Activated naive CD8-positive, alpha-beta T cell treated with anti-CD3 and anti-CD28 coated beads, Interleukin-2, amount 50 U/mL, for 24 hours (primary cell): Measurements from ENCODE around the gene DHRS2.
"Not testable (repeated sequence)": the region's sequence is repeated elsewhere in the genome, so short reads cannot be mapped to it uniquely, and the experiment has no call there.

Experiments used
- ATAC-seq: fragments of 150-1000 bp; cut with Tn5 transposase; one replicate; pipeline ENCODE4 v1.10.0; 2021
- DNase-seq: peaks from one replicate; pipeline ENCODE4 v3.0.0; 2021
- H3K27ac Mint-ChIP-seq: one replicate; pipeline ENCODE4 v1.8.0; 2021; ENCODE audit warnings: mild to moderate bottlenecking, mixed read lengths
- H3K27me3 Mint-ChIP-seq: one replicate; pipeline ENCODE4 v1.8.0; 2021; ENCODE audit warnings: mixed read lengths
- H3K36me3 Mint-ChIP-seq: one replicate; pipeline ENCODE4 v1.8.0; 2021; ENCODE audit warnings: low read depth, mixed read lengths
- H3K4me1 Mint-ChIP-seq: one replicate; pipeline ENCODE4 v1.8.0; 2021; ENCODE audit warnings: mixed read lengths
- H3K4me3 Mint-ChIP-seq: one replicate; pipeline ENCODE4 v1.8.0; 2021; ENCODE audit warnings: mild to moderate bottlenecking, moderate library complexity, mixed read lengths
- H3K9me3 Mint-ChIP-seq: one replicate; pipeline ENCODE4 v1.8.0; 2021; ENCODE audit warnings: mixed read lengths

The DHRS2 gene

GRCh38 chr14:23608454-23608853, 27.7 kb upstream of the DHRS2 start:
- DNase-seq (no peak), ATAC-seq (no peak)
- Mint-ChIP-seq H3K36me3 (peaks cover 9% of the 10 kb centered on the region), H3K4me1 (peaks cover 49% of the 10 kb centered on the region), H3K4me3 (no peak overlapping the region), H3K27me3 (no peaks in the 10 kb centered on the region), H3K9me3 (peaks cover 6% of the 10 kb centered on the region), H3K27ac (no peak overlapping the region)

- no peak overlapping the region for H3K27ac Mint-ChIP-seq
- DNase-seq (no peak), ATAC-seq (no peak)
- H3K27me3 Mint-ChIP-seq = no peaks in the 10 kb centered on the region
- H3K4me1 Mint-ChIP-seq = peaks cover 49% of the 10 kb centered on the region
- H3K4me3 Mint-ChIP-seq = no peak overlapping the region
- peaks cover 6% of the 10 kb centered on the region for H3K9me3 Mint-ChIP-seq
- H3K36me3 Mint-ChIP-seq = peaks cover 9% of the 10 kb centered on the region
Observed at GRCh38 chr14:23609001-23609400, 27.2 kb upstream of the DHRS2 start.

- not testable (repeated sequence) for ATAC-seq, DNase-seq, H3K36me3 Mint-ChIP-seq, H3K9me3 Mint-ChIP-seq, H3K27me3 Mint-ChIP-seq, H3K4me3 Mint-ChIP-seq
- H3K27ac Mint-ChIP-seq = peak overlapping the region; percentile 84
- H3K4me1 Mint-ChIP-seq = peaks cover 49% of the 10 kb centered on the region
Observed at GRCh38 chr14:23609411-23610089, 26.6 kb upstream of the DHRS2 start.

GRCh38 chr14:23610090-23610814, 25.9 kb upstream of the DHRS2 start:
- Mint-ChIP-seq H3K4me3 (no peak overlapping the region), H3K27ac (peak overlapping the region; percentile 84), H3K4me1 (peaks cover 49% of the 10 kb centered on the region), H3K27me3 (no peaks in the 10 kb centered on the region), H3K36me3 (peaks cover 9% of the 10 kb centered on the region), H3K9me3 (peaks cover 6% of the 10 kb centered on the region)
- no peak for DNase-seq
- no peak for ATAC-seq

DNA sequence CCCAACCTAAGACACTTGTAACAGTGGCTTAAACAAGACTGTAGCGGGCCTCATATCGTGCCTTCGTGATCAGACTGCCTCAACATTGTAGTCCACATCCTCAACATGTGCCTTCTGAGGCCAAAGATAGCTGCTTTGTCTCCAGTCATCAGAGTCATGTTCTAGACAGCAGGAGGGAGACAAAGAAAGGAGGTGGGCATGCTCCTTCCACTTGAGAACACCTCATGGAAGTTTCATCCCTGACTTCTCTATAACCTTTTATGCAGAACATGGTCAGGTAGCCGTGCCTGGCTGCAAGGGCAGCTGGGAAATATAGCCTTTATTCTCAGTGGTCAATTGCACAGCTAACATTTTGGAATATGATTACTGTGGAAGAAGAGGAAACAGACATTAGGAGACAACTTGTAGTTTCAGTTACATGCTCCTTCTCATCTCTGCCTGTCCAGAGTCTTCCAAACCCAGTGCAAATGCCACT, 25.3 kb upstream of the DHRS2 start:
- Mint-ChIP-seq H3K9me3 (peaks cover 6% of the 10 kb centered on the region), H3K27ac (peak overlapping the region; percentile 84), H3K4me3 (no peak overlapping the region), H3K36me3 (peaks cover 9% of the 10 kb centered on the region), H3K27me3 (no peaks in the 10 kb centered on the region), H3K4me1 (peaks cover 43% of the 10 kb centered on the region)
- DNase-seq = no peak
- no peak for ATAC-seq

GRCh38 chr14:23612354-23612732, 23.8 kb upstream of the DHRS2 start:
- no peak overlapping the region for H3K27ac Mint-ChIP-seq
- no peak for ATAC-seq
- H3K27me3 Mint-ChIP-seq = no peaks in the 10 kb centered on the region
- H3K4me1 Mint-ChIP-seq = peaks cover 29% of the 10 kb centered on the region
- peaks cover 9% of the 10 kb centered on the region for H3K36me3 Mint-ChIP-seq
- H3K4me3 Mint-ChIP-seq = no peak overlapping the region
- no peak for DNase-seq
- peaks cover 6% of the 10 kb centered on the region for H3K9me3 Mint-ChIP-seq

GRCh38 chr14:23612802-23613201, 23.4 kb upstream of the DHRS2 start:
- DNase-seq (no peak), ATAC-seq (no peak)
- no peak overlapping the region for H3K4me3 Mint-ChIP-seq
- peaks cover 9% of the 10 kb centered on the region for H3K36me3 Mint-ChIP-seq
- no peaks in the 10 kb centered on the region for H3K27me3 Mint-ChIP-seq
- H3K27ac Mint-ChIP-seq = no peak overlapping the region
- H3K9me3 Mint-ChIP-seq = peaks cover 6% of the 10 kb centered on the region
- peaks cover 27% of the 10 kb centered on the region for H3K4me1 Mint-ChIP-seq

- Mint-ChIP-seq H3K4me1 (peaks cover 30% of the 10 kb centered on the region), H3K27ac (no peak overlapping the region), H3K27me3 (no peaks in the 10 kb centered on the region), H3K4me3 (no peak overlapping the region), H3K9me3 (peaks cover 6% of the 10 kb centered on the region), H3K36me3 (peaks cover 9% of the 10 kb centered on the region)
- ATAC-seq (no peak), DNase-seq (no peak)
Observed at GRCh38 chr14:23613242-23614070, 22.7 kb upstream of the DHRS2 start.

- H3K4me1 Mint-ChIP-seq = peaks cover 31% of the 10 kb centered on the region
- ATAC-seq = no peak
- no peak for DNase-seq
- H3K27ac Mint-ChIP-seq = no peak overlapping the region
- peaks cover 5% of the 10 kb centered on the region for H3K36me3 Mint-ChIP-seq
- H3K4me3 Mint-ChIP-seq = no peak overlapping the region
- no peaks in the 10 kb centered on the region for H3K27me3 Mint-ChIP-seq
- H3K9me3 Mint-ChIP-seq = no peaks in the 10 kb centered on the region
Observed at GRCh38 chr14:23614395-23614828, 21.8 kb upstream of the DHRS2 start.

DNA sequence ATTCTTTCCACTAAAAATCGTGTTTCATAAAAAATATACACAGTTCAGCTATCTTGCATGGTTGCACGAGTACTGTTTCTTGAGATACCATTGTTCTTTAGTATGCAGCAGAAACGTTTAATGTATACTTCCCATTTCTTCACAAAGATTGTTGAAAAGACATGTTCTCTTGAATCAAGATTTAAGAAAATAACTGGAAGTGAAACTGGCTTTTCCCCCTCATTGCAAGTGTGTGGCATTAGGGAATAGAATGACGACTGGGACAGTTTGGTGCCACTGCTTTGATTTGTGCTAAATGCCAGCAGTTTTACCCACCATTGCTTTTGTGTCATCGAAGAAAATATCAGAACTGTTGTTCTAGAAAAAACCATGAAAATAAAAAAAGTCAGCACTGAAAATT, 20.3 kb upstream of the DHRS2 start:
- Mint-ChIP-seq H3K36me3 (no peaks in the 10 kb centered on the region), H3K9me3 (no peaks in the 10 kb centered on the region), H3K27ac (no peak overlapping the region), H3K4me3 (no peak overlapping the region), H3K4me1 (peaks cover 16% of the 10 kb centered on the region), H3K27me3 (no peaks in the 10 kb centered on the region)
- ATAC-seq (no peak), DNase-seq (no peak)

- no peak for DNase-seq
- no peaks in the 10 kb centered on the region for H3K27me3 Mint-ChIP-seq
- ATAC-seq = no peak
- H3K36me3 Mint-ChIP-seq = no peaks in the 10 kb centered on the region
- H3K9me3 Mint-ChIP-seq = no peaks in the 10 kb centered on the region
- H3K27ac Mint-ChIP-seq = no peak overlapping the region
- peaks cover 11% of the 10 kb centered on the region for H3K4me1 Mint-ChIP-seq
- no peak overlapping the region for H3K4me3 Mint-ChIP-seq
Observed at GRCh38 chr14:23617539-23617938, 18.6 kb upstream of the DHRS2 start.

GRCh38 chr14:23618415-23618988, 17.7 kb upstream of the DHRS2 start:
- Mint-ChIP-seq H3K4me1 (peaks cover 11% of the 10 kb centered on the region), H3K27me3 (no peaks in the 10 kb centered on the region), H3K27ac (no peak overlapping the region), H3K36me3 (no peaks in the 10 kb centered on the region), H3K4me3 (no peak overlapping the region), H3K9me3 (no peaks in the 10 kb centered on the region)
- ATAC-seq (no peak), DNase-seq (no peak)

DNA sequence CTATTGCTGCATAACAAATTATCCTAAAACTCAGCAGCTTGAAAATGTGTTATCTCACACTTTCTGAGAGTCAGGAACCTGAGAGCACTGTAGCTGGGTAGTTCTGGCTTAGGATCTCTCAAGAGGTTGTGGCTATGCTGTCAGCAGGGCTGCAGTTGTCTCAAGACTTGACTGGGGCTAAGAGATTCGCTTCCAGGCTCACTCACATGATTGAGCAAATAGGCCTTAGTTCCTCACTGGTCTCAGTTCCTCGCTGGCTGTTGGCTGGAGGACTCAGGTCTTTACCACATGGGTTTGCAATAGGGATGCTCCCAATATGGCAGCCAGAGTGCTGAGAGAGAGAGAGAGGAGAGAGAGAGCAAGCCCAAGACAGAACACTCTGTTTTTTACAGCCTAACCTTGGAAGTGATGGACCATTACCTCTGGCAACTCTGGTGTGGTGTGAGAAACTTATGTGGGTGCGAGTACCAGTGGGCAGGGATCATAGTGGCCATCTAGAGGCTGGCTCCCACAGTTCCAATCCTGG, 15.9 kb upstream of the DHRS2 start:
- H3K27ac Mint-ChIP-seq = no peak overlapping the region
- peaks cover 11% of the 10 kb centered on the region for H3K9me3 Mint-ChIP-seq
- DNase-seq (no peak), ATAC-seq (no peak)
- no peak overlapping the region for H3K4me3 Mint-ChIP-seq
- H3K36me3 Mint-ChIP-seq = peaks cover 2% of the 10 kb centered on the region
- H3K27me3 Mint-ChIP-seq = peaks cover 6% of the 10 kb centered on the region
- H3K4me1 Mint-ChIP-seq = peaks cover 11% of the 10 kb centered on the region

GRCh38 chr14:23621204-23621931, 14.8 kb upstream of the DHRS2 start:
- no peak overlapping the region for H3K27ac Mint-ChIP-seq
- no peak overlapping the region for H3K4me3 Mint-ChIP-seq
- peaks cover 14% of the 10 kb centered on the region for H3K9me3 Mint-ChIP-seq
- peaks cover 3% of the 10 kb centered on the region for H3K36me3 Mint-ChIP-seq
- ATAC-seq (no peak), DNase-seq (no peak)
- peaks cover 11% of the 10 kb centered on the region for H3K4me1 Mint-ChIP-seq
- peaks cover 6% of the 10 kb centered on the region for H3K27me3 Mint-ChIP-seq
